ENCODE results near the gene CLCNKA. TPM values are rescaled to one million over a fixed set of nuclear protein-coding genes. Genes with fewer than 3 reads are reported as not detected.

CLCNKA gene
- total RNA-seq, 2 experiments from 2014 or later = not detected

- Histone ChIP-seq H3K9me3 (ENCODE audit: low read length) (no peaks in the 10 kb centered on the region), H3K9me2 (ENCODE audit: insufficient read depth, low read length) (no peaks in the 10 kb centered on the region), H3K36me3 (ENCODE audit: insufficient read depth, low read length) (no peaks in the 10 kb centered on the region), H3K27ac (ENCODE audit: low read depth, low read length, poor library complexity, severe bottlenecking) (no peak overlapping the region), H3K4me1 (ENCODE audit: insufficient read depth, low read length, poor library complexity, severe bottlenecking) (peaks cover 1% of the 10 kb centered on the region), H2AFZ (ENCODE audit: low read length) (no peak overlapping the region), H3K4me2 (ENCODE audit: low read length) (no peak overlapping the region), H3K79me2 (ENCODE audit: insufficient read depth, low read depth, low read length) (no peaks in the 10 kb centered on the region), H3K4me3 (ENCODE audit: low read depth, low read length, poor library complexity, severe bottlenecking) (no peak overlapping the region), H4K20me1 (ENCODE audit: insufficient read depth, low read length) (no peaks in the 10 kb centered on the region)
- TF ChIP-seq, protein P1, sequence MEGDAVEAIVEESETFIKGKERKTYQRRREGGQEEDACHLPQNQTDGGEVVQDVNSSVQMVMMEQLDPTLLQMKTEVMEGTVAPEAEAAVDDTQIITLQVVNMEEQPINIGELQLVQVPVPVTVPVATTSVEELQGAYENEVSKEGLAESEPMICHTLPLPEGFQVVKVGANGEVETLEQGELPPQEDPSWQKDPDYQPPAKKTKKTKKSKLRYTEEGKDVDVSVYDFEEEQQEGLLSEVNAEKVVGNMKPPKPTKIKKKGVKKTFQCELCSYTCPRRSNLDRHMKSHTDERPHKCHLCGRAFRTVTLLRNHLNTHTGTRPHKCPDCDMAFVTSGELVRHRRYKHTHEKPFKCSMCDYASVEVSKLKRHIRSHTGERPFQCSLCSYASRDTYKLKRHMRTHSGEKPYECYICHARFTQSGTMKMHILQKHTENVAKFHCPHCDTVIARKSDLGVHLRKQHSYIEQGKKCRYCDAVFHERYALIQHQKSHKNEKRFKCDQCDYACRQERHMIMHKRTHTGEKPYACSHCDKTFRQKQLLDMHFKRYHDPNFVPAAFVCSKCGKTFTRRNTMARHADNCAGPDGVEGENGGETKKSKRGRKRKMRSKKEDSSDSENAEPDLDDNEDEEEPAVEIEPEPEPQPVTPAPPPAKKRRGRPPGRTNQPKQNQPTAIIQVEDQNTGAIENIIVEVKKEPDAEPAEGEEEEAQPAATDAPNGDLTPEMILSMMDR (conservative IDR thresholded peaks at IDR 0.05; ENCODE audit: low read length) = no peak
- no peak for TF ChIP-seq EZH2phosphoT487 (IDR thresholded peaks at IDR 0.05; ENCODE audit: borderline replicate concordance, low read depth, low read length)
- no TSS peak for BruUV-seq (replicated peaks)
- DNase-seq (ENCODE audit: low spot score) = no peak
- intact Hi-C loops (cut with micrococcal nuclease; ENCODE audit: unreplicated experiment) = no loop called here
- POLR2A ChIA-PET = no interaction called here
- CTCF ChIA-PET (ENCODE audit: unreplicated experiment) = no interaction called here
Measured at GRCh38 chr1:15981679-15982078, 40.2 kb upstream of the CLCNKA start.

GRCh38 chr1:15983275-15983674 is 38.6 kb upstream of the CLCNKA start:
- no peak overlapping the region for H3K4me2 ChIP-seq (ENCODE audit: low read length)
- H4K20me1 ChIP-seq (ENCODE audit: insufficient read depth, low read length) = no peaks in the 10 kb centered on the region
- ChIA-PET POLR2A (interaction anchor here (0.5 kb wide), 1 partner anchor 9 kb away, joined by 3 read pairs; no protein-coding TSS in a partner anchor), CTCF (ENCODE audit: unreplicated experiment) (no interaction called here)
- intact Hi-C loops (cut with micrococcal nuclease; ENCODE audit: unreplicated experiment) = no loop called here
- H3K36me3 ChIP-seq (ENCODE audit: insufficient read depth, low read length) = no peaks in the 10 kb centered on the region
- H3K4me1 ChIP-seq (ENCODE audit: insufficient read depth, low read length, poor library complexity, severe bottlenecking) = no peaks in the 10 kb centered on the region
- TF ChIP-seq EZH2phosphoT487 (IDR thresholded peaks at IDR 0.05; ENCODE audit: borderline replicate concordance, low read depth, low read length) = no peak
- TF ChIP-seq, protein P1 (conservative IDR thresholded peaks at IDR 0.05; ENCODE audit: low read length) = no peak
- no peaks in the 10 kb centered on the region for H3K9me2 ChIP-seq (ENCODE audit: insufficient read depth, low read length)
- H3K79me2 ChIP-seq (ENCODE audit: insufficient read depth, low read depth, low read length) = no peaks in the 10 kb centered on the region
- H2AFZ ChIP-seq (ENCODE audit: low read length) = no peak overlapping the region
- no peak for DNase-seq (ENCODE audit: low spot score)
- no peaks in the 10 kb centered on the region for H3K9me3 ChIP-seq (ENCODE audit: low read length)
- H3K4me3 ChIP-seq (ENCODE audit: low read depth, low read length, poor library complexity, severe bottlenecking) = no peak overlapping the region
- no TSS peak for BruUV-seq (replicated peaks)
- H3K27ac ChIP-seq (ENCODE audit: low read depth, low read length, poor library complexity, severe bottlenecking) = no peak overlapping the region

DNA sequence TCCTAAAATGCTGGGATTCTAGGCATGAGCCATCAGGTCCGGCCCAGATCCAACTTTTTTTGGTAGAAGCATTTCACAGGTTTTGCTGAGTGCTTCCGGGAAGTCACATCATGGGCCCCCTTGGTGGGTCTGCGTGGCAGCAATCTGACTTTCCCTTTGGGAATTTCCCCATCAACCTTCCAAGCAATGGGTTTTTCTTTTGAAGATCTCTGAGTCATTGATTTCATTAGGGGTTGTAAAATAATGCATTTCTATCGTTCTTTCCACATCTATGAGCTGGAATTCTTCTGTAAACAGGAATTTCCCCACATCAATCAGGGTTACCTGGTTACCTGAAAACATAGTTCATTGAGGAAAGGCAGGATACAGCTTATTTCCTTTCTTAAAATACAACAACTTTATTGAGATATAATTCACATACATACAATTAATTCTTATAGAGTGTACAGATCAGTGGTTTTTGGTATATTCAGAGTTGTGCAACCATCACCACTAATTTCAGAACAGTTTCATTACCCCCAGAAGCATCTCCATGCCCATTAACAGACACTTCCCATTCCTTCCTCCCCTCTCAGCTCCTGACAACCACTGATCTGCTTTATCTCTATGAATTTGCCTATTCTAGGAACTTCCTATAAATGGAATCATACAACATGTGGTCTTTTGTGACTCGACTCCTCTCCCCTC is 36.1 kb upstream of the CLCNKA start:
- intact Hi-C loops (cut with micrococcal nuclease; ENCODE audit: unreplicated experiment) = no loop called here
- Histone ChIP-seq H3K4me2 (ENCODE audit: low read length) (no peak overlapping the region), H3K4me1 (ENCODE audit: insufficient read depth, low read length, poor library complexity, severe bottlenecking) (no peaks in the 10 kb centered on the region), H3K79me2 (ENCODE audit: insufficient read depth, low read depth, low read length) (no peaks in the 10 kb centered on the region), H3K9me3 (ENCODE audit: low read length) (no peaks in the 10 kb centered on the region), H3K36me3 (ENCODE audit: insufficient read depth, low read length) (no peaks in the 10 kb centered on the region), H3K9me2 (ENCODE audit: insufficient read depth, low read length) (no peaks in the 10 kb centered on the region), H3K4me3 (ENCODE audit: low read depth, low read length, poor library complexity, severe bottlenecking) (no peak overlapping the region), H4K20me1 (ENCODE audit: insufficient read depth, low read length) (no peaks in the 10 kb centered on the region), H3K27ac (ENCODE audit: low read depth, low read length, poor library complexity, severe bottlenecking) (no peak overlapping the region), H2AFZ (ENCODE audit: low read length) (no peak overlapping the region)
- no TSS peak for BruUV-seq (replicated peaks)
- POLR2A ChIA-PET = interaction anchor here (0.6 kb wide), 1 partner anchor 101 kb away, joined by 3 read pairs; no protein-coding TSS in a partner anchor
- TF ChIP-seq, protein P1 (conservative IDR thresholded peaks at IDR 0.05; ENCODE audit: low read length) = no peak
- TF ChIP-seq EZH2phosphoT487 (IDR thresholded peaks at IDR 0.05; ENCODE audit: borderline replicate concordance, low read depth, low read length) = no peak
- no peak for DNase-seq (ENCODE audit: low spot score)
- CTCF ChIA-PET (ENCODE audit: unreplicated experiment) = no interaction called here
